ENCODE results near the gene UBL7.

The UBL7 gene

GRCh38 chr15:74408385-74408784 lies 52.6 kb downstream of the UBL7 start:
- no peak for DNase-seq (ENCODE audit: low spot score)

GRCh38 chr15:74406992-74407705 lies 53.8 kb downstream of the UBL7 start:
- peak; percentile 75 for DNase-seq (ENCODE audit: low spot score)

- DNase-seq (ENCODE audit: low spot score): no peak
Observed at GRCh38 chr15:74406517-74406916, 54.4 kb downstream of the UBL7 start.

GRCh38 chr15:74405823-74406222 lies 55.1 kb downstream of the UBL7 start:
- DNase-seq (ENCODE audit: low spot score): no peak

GRCh38 chr15:74403991-74404563 lies 56.9 kb downstream of the UBL7 start:
- DNase-seq (ENCODE audit: low spot score): no peak

- no peak for DNase-seq (ENCODE audit: low spot score)
Observed at GRCh38 chr15:74403588-74403919, 57.4 kb downstream of the UBL7 start.

GRCh38 chr15:74402873-74403587 lies 57.9 kb downstream of the UBL7 start:
- no peak for DNase-seq (ENCODE audit: low spot score)

GRCh38 chr15:74402337-74402841 lies 58.6 kb downstream of the UBL7 start:
- no peak for DNase-seq (ENCODE audit: low spot score)

- DNase-seq (ENCODE audit: low spot score): no peak
Observed at GRCh38 chr15:74400915-74401757, 59.8 kb downstream of the UBL7 start.

GRCh38 chr15:74400313-74400860 lies 60.6 kb downstream of the UBL7 start:
- no peak for DNase-seq (ENCODE audit: low spot score)

- DNase-seq (ENCODE audit: low spot score): no peak
Observed at GRCh38 chr15:74399511-74400312, 61.2 kb downstream of the UBL7 start.

- no peak for DNase-seq (ENCODE audit: low spot score)
Observed at GRCh38 chr15:74399100-74399499, 61.9 kb downstream of the UBL7 start.

GRCh38 chr15:74398183-74398582 lies 62.8 kb downstream of the UBL7 start:
- no peak for DNase-seq (ENCODE audit: low spot score)

- no peak for DNase-seq (ENCODE audit: low spot score)
Observed at GRCh38 chr15:74397239-74398068, 63.5 kb downstream of the UBL7 start.

GRCh38 chr15:74396445-74397238 lies 64.3 kb downstream of the UBL7 start:
- DNase-seq (ENCODE audit: low spot score): no peak

- DNase-seq (ENCODE audit: low spot score): no peak
Observed at GRCh38 chr15:74396146-74396438, 64.9 kb downstream of the UBL7 start.
